Measurements from ENCODE around the gene FAM124A. TPM values are rescaled to one million over a fixed set of nuclear protein-coding genes. Genes with fewer than 3 reads are reported as not detected.

Gene FAM124A
- total and polyA plus RNA-seq, 2 donors: 1.9 to 5.9 TPM

DNA sequence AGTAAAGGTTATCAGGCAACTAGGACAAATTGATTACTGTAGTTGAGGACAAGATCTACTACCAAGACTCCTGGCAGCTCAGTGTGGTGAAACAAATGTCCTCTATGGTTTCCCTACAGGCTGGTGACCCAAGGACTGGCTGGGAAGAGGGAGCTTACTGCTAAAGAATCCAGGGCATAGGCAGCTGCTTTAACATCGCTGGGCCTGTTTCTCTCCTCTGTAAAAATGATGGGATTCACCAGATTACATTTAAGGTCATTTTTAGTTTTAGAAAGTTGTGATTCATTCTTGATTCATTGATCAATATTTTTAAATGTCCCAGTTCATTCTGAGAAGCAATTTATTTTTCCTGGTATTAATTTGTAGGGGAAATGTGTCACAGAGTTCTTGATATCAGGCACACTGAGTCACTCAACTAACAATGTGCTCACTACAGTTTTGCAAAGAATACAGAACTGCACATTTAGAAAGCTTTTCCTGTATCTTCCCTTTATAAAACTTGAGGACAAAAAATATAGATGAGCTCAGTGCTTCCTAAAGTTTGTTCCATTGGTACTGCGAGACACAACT lies 19.6 kb upstream of the FAM124A start:
- Histone ChIP-seq H3K27ac (ENCODE audit: low read depth) (no peak overlapping the region), H3K36me3 (ENCODE audit: insufficient read depth) (no peaks in the 10 kb centered on the region), H3K4me1 (ENCODE audit: insufficient read depth) (no peaks in the 10 kb centered on the region), H3K4me3 (ENCODE audit: low read depth, low read length) (no peak overlapping the region)
- WGBS: 89% methylated on average over 2 of the region's 2 CpGs
- DNase-seq (ENCODE audit: extremely low spot score): no peak

DNA sequence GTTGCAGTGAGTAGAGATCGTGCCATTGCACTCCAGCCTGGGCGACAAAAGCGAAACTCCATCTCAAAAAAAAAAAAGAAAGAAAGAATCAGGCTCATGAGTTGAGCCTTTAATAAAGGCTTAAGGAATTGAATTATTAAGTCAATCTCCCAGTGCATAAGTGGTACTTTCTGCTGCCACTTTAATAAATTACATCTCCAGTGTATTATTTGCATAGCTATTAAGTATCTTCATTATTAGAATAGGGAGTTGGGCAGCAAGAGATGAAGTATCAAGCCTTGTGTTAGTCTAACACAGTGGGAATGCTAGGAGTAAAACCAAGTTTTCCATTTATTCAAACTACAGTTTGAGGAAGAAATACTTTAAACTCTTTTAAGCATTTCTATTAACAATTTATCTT lies 15.6 kb upstream of the FAM124A start:
- 93% methylated on average over 3 of the region's 3 CpGs for WGBS
- Histone ChIP-seq H3K4me1 (ENCODE audit: insufficient read depth) (no peaks in the 10 kb centered on the region), H3K36me3 (ENCODE audit: insufficient read depth) (no peaks in the 10 kb centered on the region), H3K27ac (ENCODE audit: low read depth) (no peak overlapping the region), H3K4me3 (ENCODE audit: low read depth, low read length) (no peak overlapping the region)
- no peak for DNase-seq (ENCODE audit: extremely low spot score)

DNA sequence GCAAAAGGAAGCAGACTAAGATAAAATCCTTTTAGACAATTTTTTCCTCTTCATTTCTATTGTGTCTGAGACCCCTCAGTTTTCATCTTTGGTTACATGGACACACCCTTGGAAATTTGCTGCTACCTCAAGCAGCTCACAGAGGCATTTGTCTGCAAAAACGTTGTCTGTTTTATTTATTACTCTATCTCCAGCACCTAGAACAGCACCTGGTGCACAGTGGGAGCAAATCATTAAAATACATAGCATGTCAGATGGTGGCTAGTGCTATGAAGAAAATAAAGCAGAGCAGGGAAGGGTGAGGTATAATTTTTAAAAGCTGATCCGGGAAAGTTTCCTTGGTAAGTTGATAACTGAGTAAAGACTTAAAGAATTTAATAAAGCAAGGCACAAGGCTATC lies 14.3 kb upstream of the FAM124A start:
- Histone ChIP-seq H3K4me1 (ENCODE audit: insufficient read depth) (no peaks in the 10 kb centered on the region), H3K36me3 (ENCODE audit: insufficient read depth) (no peaks in the 10 kb centered on the region), H3K27ac (ENCODE audit: low read depth) (no peak overlapping the region), H3K4me3 (ENCODE audit: low read depth, low read length) (no peak overlapping the region)
- 53% methylated on average over 2 of the region's 2 CpGs for WGBS
- DNase-seq (ENCODE audit: extremely low spot score): no peak

DNA sequence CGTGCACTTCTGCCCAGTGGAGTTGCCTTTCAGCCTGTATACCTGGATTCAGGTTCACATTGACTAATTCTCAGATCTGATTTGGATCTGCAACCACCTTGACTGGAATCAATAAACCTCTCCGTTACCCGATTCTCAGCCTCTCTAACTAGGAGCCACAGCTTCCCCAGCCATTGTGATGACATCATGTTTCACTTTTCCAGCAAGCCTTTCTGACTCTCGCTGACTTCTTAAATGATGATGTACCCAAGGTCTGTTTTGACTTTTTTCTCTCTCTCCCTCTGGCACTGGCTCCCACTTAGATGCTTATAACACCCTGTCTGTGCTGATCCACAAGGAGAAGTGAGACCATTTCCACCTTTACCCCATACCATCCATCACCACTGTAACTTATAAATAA lies 13.5 kb upstream of the FAM124A start:
- Histone ChIP-seq H3K4me1 (ENCODE audit: insufficient read depth) (no peaks in the 10 kb centered on the region), H3K36me3 (ENCODE audit: insufficient read depth) (no peaks in the 10 kb centered on the region), H3K27ac (ENCODE audit: low read depth) (no peak overlapping the region), H3K4me3 (ENCODE audit: low read depth, low read length) (no peak overlapping the region)
- WGBS: 77% methylated on average over 4 of the region's 4 CpGs
- no peak for DNase-seq (ENCODE audit: extremely low spot score)

DNA sequence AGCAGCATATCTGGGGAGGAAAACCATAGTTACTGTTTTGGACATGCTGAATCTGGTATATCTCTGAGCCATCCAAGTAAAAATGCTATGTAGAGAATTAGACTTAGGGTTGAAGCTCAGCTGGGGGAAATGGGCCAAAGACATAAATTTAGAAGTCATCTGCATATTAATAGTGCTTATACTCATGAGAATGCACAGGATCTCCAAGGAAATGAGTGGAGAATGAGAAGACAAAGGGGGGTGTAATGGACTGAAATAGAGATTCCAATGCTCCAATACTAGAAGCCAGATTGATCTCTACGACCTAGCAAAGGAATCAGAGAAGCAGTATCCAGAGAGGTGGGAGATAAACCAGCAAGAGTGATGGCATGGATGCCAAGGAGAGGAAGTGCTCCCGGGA lies 10.3 kb upstream of the FAM124A start:
- Histone ChIP-seq H3K4me3 (ENCODE audit: low read depth, low read length) (no peak overlapping the region), H3K4me1 (ENCODE audit: insufficient read depth) (no peaks in the 10 kb centered on the region), H3K36me3 (ENCODE audit: insufficient read depth) (no peaks in the 10 kb centered on the region), H3K27ac (ENCODE audit: low read depth) (no peak overlapping the region)
- 41% methylated on average over 2 of the region's 2 CpGs for WGBS
- no peak for DNase-seq (ENCODE audit: extremely low spot score)

DNA sequence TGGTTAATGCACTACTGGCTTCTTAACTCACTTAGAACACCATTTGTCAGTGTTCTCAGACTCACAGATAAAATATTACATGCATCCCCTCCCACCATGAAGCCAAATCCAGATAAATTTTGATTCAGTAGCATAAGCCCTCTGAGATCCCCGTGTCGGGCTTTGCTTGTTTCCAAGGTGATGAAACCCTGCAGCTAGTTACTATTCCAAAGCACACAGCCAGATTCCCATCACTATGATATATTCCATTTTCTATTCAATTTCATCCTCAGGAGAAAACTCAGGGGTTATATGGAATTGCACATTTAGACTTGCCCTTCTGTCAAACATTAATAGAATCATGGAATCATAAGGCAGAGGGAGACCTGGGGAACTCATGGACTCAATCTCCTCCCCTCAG lies 9.4 kb upstream of the FAM124A start:
- Histone ChIP-seq H3K4me1 (ENCODE audit: insufficient read depth) (no peaks in the 10 kb centered on the region), H3K36me3 (ENCODE audit: insufficient read depth) (no peaks in the 10 kb centered on the region), H3K4me3 (ENCODE audit: low read depth, low read length) (no peak overlapping the region), H3K27ac (ENCODE audit: low read depth) (no peak overlapping the region)
- WGBS: 32% methylated on average over 2 of the region's 2 CpGs
- DNase-seq (ENCODE audit: extremely low spot score): no peak

DNA sequence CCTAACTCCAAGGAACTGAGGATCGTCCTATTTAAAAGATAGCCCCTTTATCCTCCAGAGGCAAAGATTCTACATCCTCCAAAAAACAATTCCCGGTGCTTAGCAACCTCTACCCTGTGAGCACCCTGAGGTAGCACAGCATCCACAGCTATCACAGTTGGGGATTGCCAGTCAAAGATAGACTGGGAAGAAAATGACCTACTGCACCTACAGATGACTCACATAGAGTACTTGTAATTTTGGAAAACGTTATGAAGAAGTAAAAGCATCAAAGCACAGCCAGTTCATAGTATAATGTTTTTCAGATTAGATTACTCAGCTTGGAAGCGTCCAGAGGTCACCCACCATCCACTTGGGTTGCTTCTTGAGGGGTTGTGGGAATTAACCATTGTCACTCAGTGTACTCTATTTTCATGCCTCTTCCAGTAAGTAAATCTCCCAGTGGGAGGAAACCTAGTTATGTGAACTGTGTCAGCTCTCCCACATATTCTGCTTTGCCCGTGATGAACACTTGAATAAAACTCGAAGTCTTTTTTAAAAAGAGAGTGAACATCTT lies 8.9 kb upstream of the FAM124A start:
- H3K4me3 ChIP-seq (ENCODE audit: low read depth, low read length): no peak overlapping the region
- H3K36me3 ChIP-seq (ENCODE audit: insufficient read depth): no peaks in the 10 kb centered on the region
- 64% methylated on average over 6 of the region's 6 CpGs for WGBS
- no peaks in the 10 kb centered on the region for H3K4me1 ChIP-seq (ENCODE audit: insufficient read depth)
- no peak for DNase-seq (ENCODE audit: extremely low spot score)
- no peak overlapping the region for H3K27ac ChIP-seq (ENCODE audit: low read depth)

DNA sequence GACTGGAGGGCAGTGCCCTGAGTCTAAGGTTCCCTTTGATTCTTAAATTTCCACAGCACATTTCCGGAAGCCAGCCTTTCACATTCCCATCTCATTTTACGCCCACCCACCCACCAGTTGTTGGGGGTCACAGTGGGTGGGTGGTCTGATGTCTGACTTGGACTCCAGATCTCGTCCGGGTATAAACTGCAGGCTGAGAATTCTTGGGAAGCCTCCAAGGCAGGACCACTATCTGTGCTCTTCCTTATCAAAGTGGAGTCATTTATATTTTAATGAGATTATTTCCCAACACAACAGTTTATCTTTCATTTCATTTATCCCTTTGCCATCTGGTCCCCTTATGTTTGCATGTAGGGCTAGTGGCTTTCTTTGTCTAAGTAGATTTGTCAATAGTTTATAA lies 3.6 kb upstream of the FAM124A start:
- Histone ChIP-seq H3K4me1 (ENCODE audit: insufficient read depth) (no peaks in the 10 kb centered on the region), H3K4me3 (ENCODE audit: low read depth, low read length) (no peak overlapping the region), H3K27ac (ENCODE audit: low read depth) (no peak overlapping the region), H3K36me3 (ENCODE audit: insufficient read depth) (no peaks in the 10 kb centered on the region)
- WGBS: 53% methylated on average over 4 of the region's 4 CpGs
- DNase-seq (ENCODE audit: extremely low spot score): no peak

DNA sequence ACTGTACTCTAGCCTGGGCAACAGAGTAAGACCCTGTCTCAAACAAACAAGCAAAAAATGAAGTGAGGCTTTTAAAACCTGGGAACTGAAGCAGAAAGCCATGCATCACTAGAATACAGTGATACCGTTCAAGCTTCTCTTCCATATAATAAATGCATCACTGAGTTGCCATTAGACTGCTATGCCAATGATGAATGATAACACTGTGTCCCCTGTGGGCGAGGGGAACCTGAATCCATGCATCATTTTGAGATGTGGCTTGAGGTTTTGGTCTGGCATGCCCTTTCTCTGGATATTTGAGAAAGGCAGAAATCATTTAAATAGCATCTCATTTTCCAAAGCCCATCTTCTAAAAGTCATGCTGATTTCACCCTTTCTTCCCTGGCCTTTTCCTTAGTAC lies 1.5 kb upstream of the FAM124A start:
- no peak for DNase-seq (ENCODE audit: extremely low spot score)
- Histone ChIP-seq H3K27ac (ENCODE audit: low read depth) (no peak overlapping the region), H3K36me3 (ENCODE audit: insufficient read depth) (no peaks in the 10 kb centered on the region), H3K4me1 (ENCODE audit: insufficient read depth) (no peaks in the 10 kb centered on the region), H3K4me3 (ENCODE audit: low read depth, low read length) (no peak overlapping the region)
- 91% methylated on average over 2 of the region's 2 CpGs for WGBS

DNA sequence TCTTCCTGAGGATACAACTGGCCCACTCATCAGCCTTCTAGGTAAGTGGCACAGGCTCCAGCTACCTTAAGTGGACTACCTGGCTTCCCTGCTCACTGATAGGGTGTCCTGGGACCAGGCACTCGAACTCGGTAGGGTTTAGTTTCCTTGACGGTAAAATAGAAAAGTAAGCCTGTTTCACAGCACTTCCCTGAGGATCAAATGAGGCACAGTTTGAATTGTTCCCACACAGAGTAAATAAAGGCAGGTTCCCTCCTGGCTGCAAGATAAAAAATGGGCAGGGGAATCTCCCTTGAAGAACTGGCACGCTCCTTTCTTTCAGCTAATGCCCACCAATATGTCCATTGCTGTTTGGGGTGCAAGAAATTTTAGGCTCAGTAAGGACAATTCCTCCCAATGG lies 1.1 kb upstream of the FAM124A start:
- Histone ChIP-seq H3K4me1 (ENCODE audit: insufficient read depth) (no peaks in the 10 kb centered on the region), H3K27ac (ENCODE audit: low read depth) (no peak overlapping the region), H3K4me3 (ENCODE audit: low read depth, low read length) (no peak overlapping the region), H3K36me3 (ENCODE audit: insufficient read depth) (no peaks in the 10 kb centered on the region)
- 80% methylated on average over 4 of the region's 4 CpGs for WGBS
- no peak for DNase-seq (ENCODE audit: extremely low spot score)

DNA sequence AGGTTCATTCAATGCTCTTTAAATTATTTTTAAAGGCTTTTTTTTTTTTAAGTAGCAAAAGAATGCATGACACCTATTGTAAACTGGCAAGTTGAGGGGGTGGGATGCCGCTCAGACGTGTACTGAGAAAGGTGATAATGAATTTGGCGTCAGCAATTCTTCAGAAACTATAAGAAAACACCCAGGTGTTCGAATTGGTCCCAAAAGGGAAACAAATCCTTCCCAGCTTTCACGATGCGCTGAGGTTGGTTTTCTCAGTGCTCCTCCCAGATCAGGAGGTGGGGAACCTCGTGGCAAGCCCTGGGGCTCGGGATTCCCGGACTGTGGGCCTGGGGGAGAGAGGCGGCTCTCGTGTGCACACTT lies 543 bp upstream of the FAM124A start:
- H3K4me1 ChIP-seq (ENCODE audit: insufficient read depth): no peaks in the 10 kb centered on the region
- peak overlapping the region; percentile 73 for H3K4me3 ChIP-seq (ENCODE audit: low read depth, low read length)
- H3K27ac ChIP-seq (ENCODE audit: low read depth): no peak overlapping the region
- WGBS: 10% methylated on average over 11 of the region's 11 CpGs
- no peak for DNase-seq (ENCODE audit: extremely low spot score)
- no peaks in the 10 kb centered on the region for H3K36me3 ChIP-seq (ENCODE audit: insufficient read depth)

DNA sequence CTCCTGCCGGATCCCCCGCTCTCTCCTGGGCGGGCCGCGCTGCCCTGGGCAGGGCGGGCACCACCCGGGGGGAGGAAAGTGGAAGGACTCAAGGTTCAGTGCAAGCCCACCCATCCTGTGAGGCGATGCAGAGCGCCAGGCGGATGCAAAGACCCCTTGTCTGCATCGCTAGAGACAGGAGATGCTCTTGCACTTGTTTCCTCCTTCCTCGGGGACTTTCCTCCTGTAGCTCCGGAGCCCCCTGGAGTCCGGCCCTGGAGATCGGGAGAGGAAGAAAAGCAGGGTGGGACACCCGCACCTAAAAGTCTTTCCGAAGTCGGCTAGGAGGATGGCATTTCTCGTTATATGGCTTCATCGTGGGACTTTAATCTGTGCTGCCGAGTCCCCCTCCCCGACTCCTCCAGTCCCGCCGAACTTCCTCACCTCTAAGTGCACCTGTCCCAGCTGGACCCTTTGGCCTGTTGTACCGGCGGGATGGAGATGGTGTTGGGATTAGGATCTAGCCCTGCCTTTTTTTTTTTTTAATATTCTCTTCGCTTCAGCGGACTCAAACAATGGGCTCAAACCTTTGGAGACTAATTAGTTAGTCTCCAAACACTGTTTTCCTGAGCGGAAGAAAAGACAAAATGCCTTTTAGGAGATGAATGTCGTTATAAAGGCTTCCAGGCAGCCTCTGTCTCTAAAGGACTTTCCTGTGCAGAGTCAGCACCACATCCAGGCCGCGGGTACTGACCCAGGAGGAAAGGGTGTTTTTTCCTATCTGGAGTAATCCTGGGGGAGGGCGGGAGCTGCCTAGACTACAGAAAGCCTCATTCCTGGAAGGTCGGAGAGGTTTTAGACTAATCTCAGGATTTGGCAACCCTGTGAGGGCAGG lies 725 bp downstream of the FAM124A start:
- DNase-seq (ENCODE audit: extremely low spot score): no peak
- Histone ChIP-seq H3K36me3 (ENCODE audit: insufficient read depth) (no peaks in the 10 kb centered on the region), H3K4me1 (ENCODE audit: insufficient read depth) (no peaks in the 10 kb centered on the region), H3K27ac (ENCODE audit: low read depth) (no peak overlapping the region), H3K4me3 (ENCODE audit: low read depth, low read length) (peak overlapping the region; percentile 73)
- 15% methylated on average over 34 of the region's 34 CpGs for WGBS

DNA sequence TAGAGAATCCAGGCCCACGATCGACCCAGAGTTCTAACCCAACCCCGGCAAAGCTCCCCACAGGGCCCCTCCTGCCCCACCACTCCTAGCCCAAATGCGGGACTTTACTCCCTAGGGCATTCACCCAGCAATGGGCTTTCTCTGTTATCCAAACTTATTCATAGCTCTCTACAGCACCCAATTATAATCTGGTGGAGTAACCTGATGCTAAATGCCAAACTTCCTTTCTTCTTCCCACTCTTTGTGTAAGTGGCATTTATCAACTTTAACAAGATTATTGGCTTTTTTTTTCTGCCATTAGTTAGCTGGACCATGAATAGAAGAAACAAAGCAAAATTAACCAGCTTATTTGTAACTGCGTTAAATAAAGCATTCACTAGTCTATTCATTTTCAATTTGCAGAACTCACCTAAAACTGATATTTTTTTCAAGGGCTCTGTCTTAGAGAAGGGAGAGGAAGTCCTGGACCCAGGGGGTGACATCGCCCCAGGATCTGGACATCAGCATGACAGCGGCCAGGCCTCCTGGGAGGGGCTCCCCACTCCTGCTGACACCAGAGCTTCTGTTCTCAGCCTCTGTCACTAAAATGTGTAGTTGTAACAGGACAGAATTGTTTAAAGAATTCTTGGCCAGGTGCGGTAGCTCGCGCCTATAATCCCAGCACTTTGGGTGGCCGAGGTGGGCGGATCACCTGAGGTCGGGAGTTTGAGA lies 1.5 kb downstream of the FAM124A start:
- DNase-seq (ENCODE audit: extremely low spot score): no peak
- no peak overlapping the region for H3K4me3 ChIP-seq (ENCODE audit: low read depth, low read length)
- no peak overlapping the region for H3K27ac ChIP-seq (ENCODE audit: low read depth)
- WGBS: 82% methylated on average over 13 of the region's 13 CpGs
- no peaks in the 10 kb centered on the region for H3K4me1 ChIP-seq (ENCODE audit: insufficient read depth)
- H3K36me3 ChIP-seq (ENCODE audit: insufficient read depth): no peaks in the 10 kb centered on the region

DNA sequence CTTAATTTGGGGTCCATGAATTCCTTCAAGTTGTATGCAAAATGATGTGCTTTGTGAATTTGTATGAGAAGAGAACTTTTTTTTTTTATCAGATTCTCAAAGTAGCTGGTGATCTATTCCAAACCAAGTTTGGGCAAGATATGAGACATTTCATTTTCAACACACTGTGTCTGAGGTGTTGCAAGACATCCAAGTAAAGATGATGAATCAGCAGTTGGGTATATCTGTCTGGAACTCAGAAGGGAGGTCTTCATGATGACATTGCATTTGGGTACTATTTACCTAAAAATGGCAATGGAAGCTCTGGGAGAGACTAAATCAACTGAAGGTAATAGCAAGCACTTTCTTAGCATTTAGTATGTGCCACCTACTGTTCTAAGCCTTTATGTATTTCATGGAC lies 2.8 kb downstream of the FAM124A start:
- Histone ChIP-seq H3K27ac (ENCODE audit: low read depth) (no peak overlapping the region), H3K4me1 (ENCODE audit: insufficient read depth) (no peaks in the 10 kb centered on the region), H3K36me3 (ENCODE audit: insufficient read depth) (no peaks in the 10 kb centered on the region), H3K4me3 (ENCODE audit: low read depth, low read length) (no peak overlapping the region)
- no peak for DNase-seq (ENCODE audit: extremely low spot score)

Measured in urinary bladder (tissue), 4 donors.